GM12878 (cell line): Measurements from ENCODE around the gene CCDC88C. TPM values are rescaled to one million over a fixed set of nuclear protein-coding genes. Genes with fewer than 3 reads are reported as not detected.

Experiments used
- ATAC-seq: fragments of 200-7000 bp; cut with Tn5 transposase; 3 replicates; pipeline ENCODE4 v1.9.1; 2020; ENCODE audit warnings: mild to moderate bottlenecking, moderate library complexity
- BruUV-seq: library from RNA; stranded (reverse); fragments of 400-500 nt; replicated peaks from 2 replicates; lab custom pipeline; 2021; lab: Mats Ljungman, UMichigan
- CTCF ChIA-PET: fragments of 300-600 bp; sonication (Branson Sonifier 250); formaldehyde crosslinking; extraction: SDS; loops from one replicate; lab custom pipeline; 2021; ENCODE audit warnings: inconsistent platforms; lab: Yijun Ruan, JAX
- POLR2A ChIA-PET: fragments of 350-600 bp; formaldehyde crosslinking; extraction: SDS; loops from one replicate; lab custom pipeline; 2021; ENCODE audit warnings: inconsistent platforms; lab: Charles Lee
- RAD21 ChIA-PET: fragments of 300-600 bp; sonication (Branson Sonifier 250); formaldehyde crosslinking; loops from one replicate; lab custom pipeline; 2023; ENCODE audit warnings: antibody characterized with exemption; ENCODE audit not compliant: unreplicated experiment; lab: Charles Lee
- SMC1A ChIA-PET: fragments of 300-600 bp; sonication (Branson Sonifier 250); formaldehyde crosslinking; loops from one replicate; lab custom pipeline; 2023; ENCODE audit not compliant: unreplicated experiment, uncharacterized antibody; lab: Charles Lee
- DNase-seq: peaks from one replicate; pipeline ENCODE4 v3.0.0-alpha.2; 2011; ENCODE audit warnings: low read depth, low spot score
- FAIRE-seq: peaks from 3 replicates; lab custom pipeline; 2011; peaks lifted over from hg19 to GRCh38; lab: Jason Lieb, UNC
- H2AFZ ChIP-seq: 2 replicates; pipeline ENCODE4 v1.6.0; 2011; ENCODE audit warnings: low read depth, low read length, control low read depth; ENCODE audit not compliant: control insufficient read depth
- H3K27ac ChIP-seq: 2 replicates; pipeline ENCODE4 v1.5.1; 2011; ENCODE audit warnings: control low read depth; ENCODE audit not compliant: control insufficient read depth, insufficient read depth
- H3K27me3 ChIP-seq, 2 experiments: replicated peaks in 1 of 2; 2 replicates each; pipeline versions ENCODE4 v1.6.0 to v1.6.1; 2011; ENCODE audit warnings: low read length in 1 of 2; ENCODE audit not compliant: control insufficient read depth in 2 of 2, insufficient read depth in 2 of 2
- H3K36me3 ChIP-seq, 2 experiments: 2 replicates each; pipeline ENCODE4 v1.5.1; 2011; ENCODE audit warnings: low read length in 1 of 2; ENCODE audit not compliant: control insufficient read depth in 2 of 2, insufficient read depth in 2 of 2
- H3K4me1 ChIP-seq: 2 replicates; pipeline ENCODE4 v1.6.1; 2011; ENCODE audit warnings: mild to moderate bottlenecking, low read length, moderate library complexity, mixed read lengths; ENCODE audit not compliant: control insufficient read depth, insufficient read depth
- H3K4me2 ChIP-seq: 2 replicates; pipeline ENCODE4 v1.6.0; 2011; ENCODE audit warnings: control low read depth; ENCODE audit not compliant: control insufficient read depth, insufficient read depth
- H3K4me3 ChIP-seq: fragments of 200-600 bp; sonication (generic); 2 replicates; pipeline ENCODE4 v1.5.1; 2016
- H3K79me2 ChIP-seq: 2 replicates; pipeline ENCODE4 v1.6.0; 2011; ENCODE audit warnings: low read length; ENCODE audit not compliant: control insufficient read depth, insufficient read depth
- H3K9ac ChIP-seq: 2 replicates; pipeline ENCODE4 v1.8.0; 2011; ENCODE audit warnings: low read length, control low read depth, mixed read lengths; ENCODE audit not compliant: control insufficient read depth, insufficient read depth
- H3K9me3 ChIP-seq: replicated peaks from 3 replicates; pipeline ENCODE4 v1.5.1; 2011; ENCODE audit warnings: mild to moderate bottlenecking, low read length; ENCODE audit not compliant: control insufficient read depth, insufficient read depth
- H4K20me1 ChIP-seq: 2 replicates; pipeline ENCODE4 v1.6.0; 2011; ENCODE audit not compliant: control insufficient read depth, insufficient read depth
- CREB1 ChIP-seq: IDR thresholded peaks from 2 replicates; pipeline ENCODE4 v1.6.1; 2012; ENCODE audit warnings: low read depth, mild to moderate bottlenecking, inconsistent platforms
- CREM ChIP-seq: IDR thresholded peaks from 2 replicates; pipeline ENCODE4 v1.6.1; 2014; ENCODE audit warnings: antibody characterized with exemption, low read depth
- JUND ChIP-seq: IDR thresholded peaks from 2 replicates; pipeline ENCODE4 v1.6.1; 2012; ENCODE audit warnings: low read depth, mild to moderate bottlenecking, low read length, improper control_type of control experiment, moderate library complexity
- KLF5 ChIP-seq: fragments of 450-650 bp; IDR thresholded peaks from 2 replicates; pipeline ENCODE4 v1.6.1; 2014; ENCODE audit warnings: mild to moderate bottlenecking; ENCODE audit not compliant: partially characterized antibody
- NFIC ChIP-seq: IDR thresholded peaks from 2 replicates; pipeline ENCODE4 v1.6.1; 2012; ENCODE audit warnings: low read depth, mild to moderate bottlenecking, inconsistent platforms, low read length, moderate library complexity
- NR2C2 ChIP-seq: IDR thresholded peaks from 2 replicates; pipeline ENCODE4 v1.6.1; 2011; ENCODE audit warnings: borderline replicate concordance, low read depth; ENCODE audit not compliant: control insufficient read depth, insufficient read length
- RELA ChIP-seq: fragments of 450-650 bp; IDR thresholded peaks from 2 replicates; pipeline ENCODE4 v1.8.0; 2014; ENCODE audit warnings: borderline replicate concordance; ENCODE audit not compliant: partially characterized antibody
- RFX5 ChIP-seq: IDR thresholded peaks from 2 replicates; pipeline ENCODE4 v1.6.1; 2011; ENCODE audit warnings: low read depth, low read length, improper control_type of control experiment
- SIN3A ChIP-seq: IDR thresholded peaks from 2 replicates; pipeline ENCODE4 v1.6.1; 2012; ENCODE audit warnings: low read depth, low read length, improper control_type of control experiment
- TARDBP ChIP-seq: IDR thresholded peaks from 2 replicates; pipeline ENCODE4 v1.6.1; 2016; ENCODE audit warnings: borderline replicate concordance
- YY1 ChIP-seq: IDR thresholded peaks from 2 replicates; pipeline ENCODE4 v1.6.1; 2011; ENCODE audit warnings: low read depth, mild to moderate bottlenecking, low read length
- WGBS: methylation state at CpG from one replicate; pipeline ENCODE4 v1.1.6; 2016; ENCODE audit warnings: low lambda C conversion rate; ENCODE audit not compliant: insufficient replicate concordance, insufficient coverage; ENCODE audit errors: missing lambda C conversion rate; 5-methylcytosine and 5-hydroxymethylcytosine counted together
- in situ Hi-C: fragments of 300-500 bp; cut with MboI; formaldehyde crosslinking; loops from 9 replicates; pipeline ENCODE4 v1.14.3; 2018; ENCODE audit warnings: mixed read lengths
- intact Hi-C: fragments of 100-400 bp; cut with micrococcal nuclease; formaldehyde crosslinking; loops from one replicate; pipeline ENCODE4 v1.14.2; 2022; ENCODE audit not compliant: unreplicated experiment
- polyA plus RNA-seq, 11 experiments: library from polyadenylated mRNA; depleted of rRNA in 4 of 11; unstranded in 6 of 11; stranded (reverse) in 5 of 11; fragments of >200 nt; fragmentation: Nextera tagmentation in 4 of 11; fragmentation: Illumina TruSeq in 1 of 11; extraction: Ambion mirVana in 4 of 11; extraction: Trizol in 1 of 11; gene quantifications; 1 replicate in 1 of 11; 2 replicates in 10 of 11; pipeline versions ENCODE4 v1.2.1 to v1.2.3, GENCODE V29; 2011 to 2016; ENCODE audit warnings: inconsistent platforms in 2 of 11, missing spikeins in 2 of 11, low read depth in 1 of 11
- total RNA-seq, 4 experiments: library from RNA; depleted of rRNA in 3 of 4; stranded (reverse); fragments of >200 nt in 3 of 4; fragmentation: Illumina TruSeq in 1 of 4; extraction: Trizol in 1 of 4; gene quantifications; 2 replicates each; pipeline versions ENCODE4 v1.2.1 to v1.2.3, GENCODE V29; 2013 to 2021
- TF ChIP-seq, protein P1 (sequence below): fragments of 450-650 bp; IDR thresholded peaks from 2 replicates; pipeline ENCODE4 v1.6.1; 2018; ENCODE audit warnings: mild to moderate bottlenecking, low read depth, moderate library complexity; ENCODE audit not compliant: partially characterized antibody
- TF ChIP-seq, protein P2 (sequence below): IDR thresholded peaks from 2 replicates; pipeline ENCODE4 v1.6.1; 2011; ENCODE audit warnings: mild to moderate bottlenecking, low read depth, low read length, moderate library complexity; ENCODE audit not compliant: insufficient replicate concordance

CCDC88C gene
- total and polyA plus RNA-seq, 10 of the 15 experiments (the other 5 are each of a cell fraction or from before 2014, with no cell fraction given) = 4.0 to 79.6 (median 36.6) TPM

DNA sequence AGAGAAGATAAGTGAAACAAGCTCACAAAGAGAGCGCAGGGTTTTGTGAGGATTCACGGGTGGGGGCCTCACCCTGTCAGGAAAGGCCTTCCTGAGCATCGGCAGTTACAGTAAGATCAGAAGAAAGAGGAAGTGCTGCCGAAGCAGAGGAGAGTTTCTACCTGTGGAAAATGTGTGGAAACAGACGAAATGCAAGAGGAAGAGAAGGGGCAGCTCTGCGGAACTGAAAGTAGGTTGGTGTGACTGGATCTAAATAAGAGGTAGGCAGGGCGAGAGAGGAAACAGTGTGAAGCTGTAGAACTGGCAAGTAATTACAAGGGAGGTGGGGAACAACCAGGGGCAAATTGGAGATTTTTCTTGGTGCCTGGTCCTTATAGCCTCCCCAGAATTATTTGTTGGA, 175.8 kb downstream of the CCDC88C start (continued):
- TF ChIP-seq NR2C2 = no peak
- TF ChIP-seq, all 136 proteins: peak for 35

DNA sequence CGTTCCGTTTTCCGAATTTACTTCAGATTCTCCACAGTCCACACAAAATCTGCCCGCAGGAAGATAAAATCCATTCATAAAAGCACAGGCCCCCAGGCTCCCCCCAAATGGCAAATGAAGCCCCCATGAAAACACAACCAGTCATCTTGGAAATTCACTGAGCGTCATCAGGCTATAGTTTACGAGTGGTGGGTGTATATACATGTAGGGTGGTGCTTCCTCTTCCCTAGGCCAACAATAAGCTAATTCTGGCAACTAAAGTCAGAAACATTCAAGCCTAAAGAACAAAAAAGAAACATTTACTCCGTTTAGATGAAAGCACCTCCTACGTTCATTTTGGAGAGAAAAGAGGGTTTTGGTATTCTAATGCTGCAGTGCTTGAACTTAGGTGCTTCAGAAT, 179.0 kb downstream of the CCDC88C start:
- peaks cover 0 to 6% of the 10 kb centered on the region in 2 experiments; a peak in 2 of 4 replicates for H3K36me3 ChIP-seq
- H3K9me3 ChIP-seq = no peaks in the 10 kb centered on the region; the same call in 2 of the 3 replicates
- in situ Hi-C loops = no loop called here
- no peak for ATAC-seq
- no peaks in the 10 kb centered on the region for H3K27me3 ChIP-seq
- RAD21 ChIA-PET = interaction anchor here (1.9 kb wide), 1 partner anchor 11 kb away, joined by 16 read pairs; no protein-coding TSS in a partner anchor
- no peak for TF ChIP-seq TARDBP
- TF ChIP-seq NFIC = peak; percentile 17; the same call in 1 of the 2 replicates
- TF ChIP-seq JUND = no peak
- no peak for TF ChIP-seq RFX5
- TF ChIP-seq CREM = peak; percentile 22; the same call in 1 of the 2 replicates
- TF ChIP-seq YY1 = no peak
- TF ChIP-seq SIN3A = no peak
- no peak for TF ChIP-seq RELA
- TF ChIP-seq KLF5 = no peak
- TF ChIP-seq, protein P1, sequence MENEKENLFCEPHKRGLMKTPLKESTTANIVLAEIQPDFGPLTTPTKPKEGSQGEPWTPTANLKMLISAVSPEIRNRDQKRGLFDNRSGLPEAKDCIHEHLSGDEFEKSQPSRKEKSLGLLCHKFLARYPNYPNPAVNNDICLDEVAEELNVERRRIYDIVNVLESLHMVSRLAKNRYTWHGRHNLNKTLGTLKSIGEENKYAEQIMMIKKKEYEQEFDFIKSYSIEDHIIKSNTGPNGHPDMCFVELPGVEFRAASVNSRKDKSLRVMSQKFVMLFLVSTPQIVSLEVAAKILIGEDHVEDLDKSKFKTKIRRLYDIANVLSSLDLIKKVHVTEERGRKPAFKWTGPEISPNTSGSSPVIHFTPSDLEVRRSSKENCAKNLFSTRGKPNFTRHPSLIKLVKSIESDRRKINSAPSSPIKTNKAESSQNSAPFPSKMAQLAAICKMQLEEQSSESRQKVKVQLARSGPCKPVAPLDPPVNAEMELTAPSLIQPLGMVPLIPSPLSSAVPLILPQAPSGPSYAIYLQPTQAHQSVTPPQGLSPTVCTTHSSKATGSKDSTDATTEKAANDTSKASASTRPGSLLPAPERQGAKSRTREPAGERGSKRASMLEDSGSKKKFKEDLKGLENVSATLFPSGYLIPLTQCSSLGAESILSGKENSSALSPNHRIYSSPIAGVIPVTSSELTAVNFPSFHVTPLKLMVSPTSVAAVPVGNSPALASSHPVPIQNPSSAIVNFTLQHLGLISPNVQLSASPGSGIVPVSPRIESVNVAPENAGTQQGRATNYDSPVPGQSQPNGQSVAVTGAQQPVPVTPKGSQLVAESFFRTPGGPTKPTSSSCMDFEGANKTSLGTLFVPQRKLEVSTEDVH = no peak
- TF ChIP-seq, protein P2, sequence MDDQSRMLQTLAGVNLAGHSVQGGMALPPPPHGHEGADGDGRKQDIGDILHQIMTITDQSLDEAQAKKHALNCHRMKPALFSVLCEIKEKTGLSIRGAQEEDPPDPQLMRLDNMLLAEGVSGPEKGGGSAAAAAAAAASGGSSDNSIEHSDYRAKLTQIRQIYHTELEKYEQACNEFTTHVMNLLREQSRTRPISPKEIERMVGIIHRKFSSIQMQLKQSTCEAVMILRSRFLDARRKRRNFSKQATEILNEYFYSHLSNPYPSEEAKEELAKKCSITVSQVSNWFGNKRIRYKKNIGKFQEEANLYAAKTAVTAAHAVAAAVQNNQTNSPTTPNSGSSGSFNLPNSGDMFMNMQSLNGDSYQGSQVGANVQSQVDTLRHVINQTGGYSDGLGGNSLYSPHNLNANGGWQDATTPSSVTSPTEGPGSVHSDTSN = no peak
- peak; percentile 30; the same call in 1 of the 2 replicates for TF ChIP-seq CREB1
- SMC1A ChIA-PET = interaction anchor here (1.0 to 9.8 kb wide), 5 partner anchors 11 to 112 kb away, joined by 3 to 142 read pairs (median 3); no protein-coding TSS in a partner anchor
- no peaks in the 10 kb centered on the region for H4K20me1 ChIP-seq
- POLR2A ChIA-PET = interaction anchor here (2.1 kb wide), 1 partner anchor 10 kb away, joined by 12 read pairs; no protein-coding TSS in a partner anchor
- CTCF ChIA-PET = interaction anchor here (1.6 to 6.5 kb wide), 3 partner anchors 10 to 13 kb away, joined by 5 to 59 read pairs (median 7); no protein-coding TSS in a partner anchor
- no peak for FAIRE-seq
- intact Hi-C loops = no loop called here
- H3K9ac ChIP-seq = no peak overlapping the region
- H3K27ac ChIP-seq = no peak overlapping the region
- no peak overlapping the region for H3K4me3 ChIP-seq
- peaks cover 17% of the 10 kb centered on the region for H3K79me2 ChIP-seq
- no peak for DNase-seq
- no TSS peak for BruUV-seq
- WGBS = 56% methylated on average over 8 of the region's 8 CpGs
- no peak overlapping the region for H3K4me2 ChIP-seq
- H3K4me1 ChIP-seq = peaks cover 27% of the 10 kb centered on the region
- no peak overlapping the region for H2AFZ ChIP-seq
